ENCODE results near the gene KCNT1. TPM values are rescaled to one million over a fixed set of nuclear protein-coding genes. Genes with fewer than 3 reads are reported as not detected.

Gene KCNT1
- total RNA-seq, 4 donors from 2014 or later, result 0.09 TPM; not detected in 3

- peaks cover 0 to 78% (median 0%) of the 10 kb centered on the region in 4 donors for H3K27me3 ChIP-seq
- TF ChIP-seq, protein P1, sequence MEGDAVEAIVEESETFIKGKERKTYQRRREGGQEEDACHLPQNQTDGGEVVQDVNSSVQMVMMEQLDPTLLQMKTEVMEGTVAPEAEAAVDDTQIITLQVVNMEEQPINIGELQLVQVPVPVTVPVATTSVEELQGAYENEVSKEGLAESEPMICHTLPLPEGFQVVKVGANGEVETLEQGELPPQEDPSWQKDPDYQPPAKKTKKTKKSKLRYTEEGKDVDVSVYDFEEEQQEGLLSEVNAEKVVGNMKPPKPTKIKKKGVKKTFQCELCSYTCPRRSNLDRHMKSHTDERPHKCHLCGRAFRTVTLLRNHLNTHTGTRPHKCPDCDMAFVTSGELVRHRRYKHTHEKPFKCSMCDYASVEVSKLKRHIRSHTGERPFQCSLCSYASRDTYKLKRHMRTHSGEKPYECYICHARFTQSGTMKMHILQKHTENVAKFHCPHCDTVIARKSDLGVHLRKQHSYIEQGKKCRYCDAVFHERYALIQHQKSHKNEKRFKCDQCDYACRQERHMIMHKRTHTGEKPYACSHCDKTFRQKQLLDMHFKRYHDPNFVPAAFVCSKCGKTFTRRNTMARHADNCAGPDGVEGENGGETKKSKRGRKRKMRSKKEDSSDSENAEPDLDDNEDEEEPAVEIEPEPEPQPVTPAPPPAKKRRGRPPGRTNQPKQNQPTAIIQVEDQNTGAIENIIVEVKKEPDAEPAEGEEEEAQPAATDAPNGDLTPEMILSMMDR (IDR thresholded peaks at IDR 0.05), result no peak
- no peak for TF ChIP-seq POLR2A (IDR thresholded peaks at IDR 0.05)
- H3K4me1 ChIP-seq, result no peaks in the 10 kb centered on the region
- WGBS, 2 donors, result 89% methylated on average over 8 to 13 of the region's 19 CpGs
- intact Hi-C loops (cut with DNase I), result no loop called here
- H3K27ac ChIP-seq, result no peak overlapping the region
- H3K4me3 ChIP-seq, result no peak overlapping the region
- no peaks in the 10 kb centered on the region for H3K9me3 ChIP-seq
- DNase-seq, result no peak
- H3K36me3 ChIP-seq, result no peaks in the 10 kb centered on the region
Measured at GRCh38 chr9:135690836-135691570, 11.0 kb upstream of the KCNT1 start.

GRCh38 chr9:135692410-135692809 is 9.6 kb upstream of the KCNT1 start:
- Histone ChIP-seq H3K4me3 (no peak overlapping the region), H3K27ac (no peak overlapping the region), H3K9me3 (no peaks in the 10 kb centered on the region), H3K36me3 (no peaks in the 10 kb centered on the region), H3K27me3 (peaks cover 0 to 71% (median 0%) of the 10 kb centered on the region in 4 donors), H3K4me1 (no peaks in the 10 kb centered on the region)
- DNase-seq, result no peak
- WGBS, 2 donors, result no CpG with 5 or more reads among the region's 11 CpGs
- intact Hi-C loops (cut with DNase I), result no loop called here
- no peak for TF ChIP-seq POLR2A (IDR thresholded peaks at IDR 0.05)
- TF ChIP-seq, protein P1 (IDR thresholded peaks at IDR 0.05), result no peak

DNA sequence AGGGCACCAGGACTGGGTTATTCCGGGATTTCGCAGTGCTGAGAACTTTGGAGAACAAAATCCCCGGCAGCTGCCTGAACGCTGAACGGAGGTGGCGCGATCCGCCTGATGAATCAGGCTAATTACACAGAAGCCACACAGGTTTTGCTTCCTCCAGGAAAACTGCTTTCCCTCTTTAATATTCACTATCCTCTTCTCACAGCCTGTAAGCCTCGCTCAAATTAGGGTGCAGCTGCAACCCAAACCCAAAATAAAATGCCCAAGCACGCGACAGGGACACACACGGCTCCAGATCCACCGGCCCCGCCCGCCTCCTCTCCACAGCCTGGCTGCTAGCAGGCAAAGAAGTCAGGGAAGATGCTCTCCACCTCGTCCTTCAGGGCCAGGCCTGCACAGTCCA is 8.7 kb upstream of the KCNT1 start:
- no peak for TF ChIP-seq POLR2A (IDR thresholded peaks at IDR 0.05)
- TF ChIP-seq, protein P1 (IDR thresholded peaks at IDR 0.05), result no peak
- H3K36me3 ChIP-seq, result no peaks in the 10 kb centered on the region
- H3K4me3 ChIP-seq, result no peak overlapping the region
- no peaks in the 10 kb centered on the region for H3K4me1 ChIP-seq
- no peak overlapping the region for H3K27ac ChIP-seq
- WGBS, 2 donors, result 44% methylated on average over 9 of the region's 16 CpGs; no CpG with 5 or more reads in 1 of the 2 donors
- H3K27me3 ChIP-seq, result peaks cover 0 to 68% (median 0%) of the 10 kb centered on the region in 4 donors
- H3K9me3 ChIP-seq, result no peaks in the 10 kb centered on the region
- no peak for DNase-seq
- intact Hi-C loops (cut with DNase I), result no loop called here

DNA sequence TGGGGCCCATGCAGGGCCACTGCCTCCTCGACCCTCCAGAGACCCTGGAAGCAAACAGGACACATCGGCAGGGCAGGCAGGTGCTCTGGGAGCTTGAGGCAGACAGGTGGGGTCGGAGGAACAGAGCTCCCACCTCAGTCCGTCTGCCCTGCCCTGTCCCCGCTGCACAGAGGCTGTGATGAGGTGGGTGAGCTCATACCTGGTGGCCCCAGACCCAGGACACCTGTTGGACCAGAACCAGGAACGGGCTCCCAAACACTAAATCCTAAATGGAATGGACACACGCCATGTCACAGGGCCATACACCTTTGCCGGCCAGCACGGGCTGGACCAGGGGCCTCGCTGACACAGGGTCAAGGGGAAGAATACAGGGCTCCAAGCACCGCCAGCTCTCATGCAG is 8.2 kb upstream of the KCNT1 start:
- H3K27me3 ChIP-seq, result peaks cover 0 to 68% (median 0%) of the 10 kb centered on the region in 4 donors

DNA sequence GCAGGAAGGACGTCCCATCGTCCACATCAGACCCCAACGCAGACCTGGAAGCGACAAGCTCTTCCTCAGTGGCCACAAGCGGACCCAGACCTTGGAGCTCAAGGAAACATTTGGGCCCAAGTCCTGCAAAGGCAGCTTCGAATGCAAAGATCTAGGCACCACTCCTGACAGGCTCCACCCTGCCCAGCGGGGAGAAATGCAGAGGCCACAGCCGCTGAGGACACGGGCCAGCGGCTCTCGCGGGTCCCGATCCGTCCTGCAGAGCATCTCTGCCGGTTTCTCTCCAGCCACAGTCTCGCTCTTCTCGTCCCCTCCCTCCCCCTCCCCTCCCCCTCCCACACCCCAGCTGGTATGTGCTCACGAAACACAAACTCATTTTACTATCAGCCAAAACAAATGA is 7.6 kb upstream of the KCNT1 start:
- TF ChIP-seq, protein P1 (IDR thresholded peaks at IDR 0.05), result no peak
- no peak for TF ChIP-seq POLR2A (IDR thresholded peaks at IDR 0.05)
- WGBS, 2 donors, result 31 to 43% methylated on average over 9 to 10 of the region's 18 CpGs
- Histone ChIP-seq H3K27me3 (peaks cover 0 to 68% (median 0%) of the 10 kb centered on the region in 4 donors), H3K4me1 (no peaks in the 10 kb centered on the region), H3K36me3 (no peaks in the 10 kb centered on the region), H3K27ac (no peak overlapping the region), H3K4me3 (no peak overlapping the region), H3K9me3 (no peaks in the 10 kb centered on the region)
- intact Hi-C loops (cut with DNase I), result no loop called here
- no peak for DNase-seq

More for the DNA sequence above, 8.2 kb upstream of the KCNT1 start:
- Histone ChIP-seq H3K9me3 (no peaks in the 10 kb centered on the region), H3K4me3 (no peak overlapping the region), H3K36me3 (no peaks in the 10 kb centered on the region), H3K4me1 (no peaks in the 10 kb centered on the region), H3K27ac (no peak overlapping the region)
- no peak for DNase-seq
- 73 to 81% methylated on average over 2 to 6 of the region's 11 CpGs for WGBS, 2 donors
- intact Hi-C loops (cut with DNase I), result no loop called here
- TF ChIP-seq POLR2A (IDR thresholded peaks at IDR 0.05), result no peak
- TF ChIP-seq, protein P1 (IDR thresholded peaks at IDR 0.05), result no peak

Measured in esophagus squamous epithelium (tissue), 5 donors.